Endodermal cell (in vitro differentiated cells): ENCODE data around the gene PCDH18. TPM values are rescaled to one million over a fixed set of nuclear protein-coding genes. Genes with fewer than 3 reads are reported as not detected.

Experiments used
- DNase-seq: peaks from one replicate; pipeline ENCODE4 v3.0.0-alpha.2; 2017
- H3K27ac ChIP-seq: 2 replicates; pipeline ENCODE4 v1.5.1; 2013; ENCODE audit warnings: mild to moderate bottlenecking, low read depth, low read length, moderate library complexity
- H3K27me3 ChIP-seq: 2 replicates; pipeline ENCODE4 v1.6.1; 2013; ENCODE audit warnings: mild to moderate bottlenecking, low read length, moderate library complexity; ENCODE audit not compliant: insufficient read depth, control insufficient read depth, poor library complexity, severe bottlenecking
- H3K36me3 ChIP-seq: 2 replicates; pipeline ENCODE4 v1.7.0; 2013; ENCODE audit warnings: mild to moderate bottlenecking, low read length, moderate library complexity; ENCODE audit not compliant: control insufficient read depth, insufficient read depth
- H3K4me1 ChIP-seq: one replicate; pipeline ENCODE4 v1.7.0; 2013; ENCODE audit warnings: low read length; ENCODE audit not compliant: control insufficient read depth, insufficient read depth
- H3K4me3 ChIP-seq: 2 replicates; pipeline ENCODE4 v1.5.1; 2013; ENCODE audit warnings: mild to moderate bottlenecking, low read length, moderate library complexity
- H3K9ac ChIP-seq: 2 replicates; pipeline ENCODE4 v1.6.1; 2013; ENCODE audit warnings: mild to moderate bottlenecking, low read length, moderate library complexity; ENCODE audit not compliant: poor library complexity, severe bottlenecking; ENCODE audit errors: extremely low read depth
- H3K9me3 ChIP-seq: 2 replicates; pipeline ENCODE4 v1.6.1; 2013; ENCODE audit warnings: mild to moderate bottlenecking, low read length, moderate library complexity; ENCODE audit not compliant: control insufficient read depth
- H3K27ac Mint-ChIP-seq: 2 replicates; pipeline ENCODE4 v1.8.0; 2020; ENCODE audit warnings: mixed read lengths
- H3K27me3 Mint-ChIP-seq: 2 replicates; pipeline ENCODE4 v1.8.0; 2021; ENCODE audit warnings: mild to moderate bottlenecking, mixed read lengths; ENCODE audit not compliant: insufficient read depth
- H3K36me3 Mint-ChIP-seq: 2 replicates; pipeline ENCODE4 v1.8.0; 2020; ENCODE audit warnings: low read depth, mixed read lengths
- H3K4me1 Mint-ChIP-seq: 2 replicates; pipeline ENCODE4 v1.8.0; 2020; ENCODE audit warnings: mixed read lengths
- H3K4me3 Mint-ChIP-seq: 2 replicates; pipeline ENCODE4 v1.8.0; 2020; ENCODE audit warnings: mild to moderate bottlenecking, moderate library complexity, mixed read lengths
- H3K9me3 Mint-ChIP-seq: 2 replicates; pipeline ENCODE4 v1.8.0; 2020; ENCODE audit warnings: mild to moderate bottlenecking, mixed read lengths
- CTCF ChIP-seq: fragments of 200-600 bp; sonication (generic); conservative IDR thresholded peaks from 2 replicates; pipeline ENCODE4 v1.5.0; 2021; ENCODE audit warnings: antibody characterized with exemption, mild to moderate bottlenecking
- total RNA-seq, 2 donors: library from RNA; stranded (reverse); fragmentation: NEBNext Ultra II Directional in 1 of 2; extraction: Animal tissue kit (Norgen Biotek cat#: 25700) in 1 of 2; gene quantifications; 2 replicates in 1 of 2; 3 replicates in 1 of 2; pipeline ENCODE4 v1.2.1, GENCODE V29; 2021

PCDH18 gene
- total RNA-seq, 2 donors from 2014 or later, result 8.1 to 9.2 TPM

- peaks cover 5% of the 10 kb centered on the region for H3K4me1 Mint-ChIP-seq
- peaks cover 30% of the 10 kb centered on the region for H3K9me3 ChIP-seq
- H3K27ac Mint-ChIP-seq, result no peak overlapping the region
- H3K27ac ChIP-seq, result no peak overlapping the region
- H3K27me3 ChIP-seq, result no peaks in the 10 kb centered on the region
- no peak for DNase-seq
- no peak overlapping the region for H3K4me3 Mint-ChIP-seq
- H3K36me3 ChIP-seq, result no peaks in the 10 kb centered on the region
- TF ChIP-seq CTCF, result no peak
- peaks cover 23% of the 10 kb centered on the region for H3K9me3 Mint-ChIP-seq
- peaks cover 2% of the 10 kb centered on the region for H3K36me3 Mint-ChIP-seq
- H3K9ac ChIP-seq, result no peak overlapping the region
- no peaks in the 10 kb centered on the region for H3K27me3 Mint-ChIP-seq
- no peak overlapping the region for H3K4me3 ChIP-seq
- H3K4me1 ChIP-seq, result peaks cover 4% of the 10 kb centered on the region
Observed at GRCh38 chr4:137470806-137471205, 61.5 kb downstream of the PCDH18 start.
